ENCODE data around the gene EBF4.

EBF4 gene, protein sequence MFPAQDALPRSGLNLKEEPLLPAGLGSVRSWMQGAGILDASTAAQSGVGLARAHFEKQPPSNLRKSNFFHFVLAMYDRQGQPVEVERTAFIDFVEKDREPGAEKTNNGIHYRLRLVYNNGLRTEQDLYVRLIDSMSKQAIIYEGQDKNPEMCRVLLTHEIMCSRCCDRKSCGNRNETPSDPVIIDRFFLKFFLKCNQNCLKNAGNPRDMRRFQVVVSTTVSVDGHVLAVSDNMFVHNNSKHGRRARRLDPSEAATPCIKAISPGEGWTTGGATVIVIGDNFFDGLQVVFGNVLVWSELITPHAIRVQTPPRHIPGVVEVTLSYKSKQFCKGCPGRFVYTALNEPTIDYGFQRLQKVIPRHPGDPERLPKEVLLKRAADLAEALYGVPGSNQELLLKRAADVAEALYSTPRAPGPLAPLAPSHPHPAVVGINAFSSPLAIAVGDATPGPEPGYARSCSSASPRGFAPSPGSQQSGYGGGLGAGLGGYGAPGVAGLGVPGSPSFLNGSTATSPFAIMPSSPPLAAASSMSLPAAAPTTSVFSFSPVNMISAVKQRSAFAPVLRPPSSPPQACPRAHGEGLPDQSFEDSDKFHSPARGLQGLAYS

DNA sequence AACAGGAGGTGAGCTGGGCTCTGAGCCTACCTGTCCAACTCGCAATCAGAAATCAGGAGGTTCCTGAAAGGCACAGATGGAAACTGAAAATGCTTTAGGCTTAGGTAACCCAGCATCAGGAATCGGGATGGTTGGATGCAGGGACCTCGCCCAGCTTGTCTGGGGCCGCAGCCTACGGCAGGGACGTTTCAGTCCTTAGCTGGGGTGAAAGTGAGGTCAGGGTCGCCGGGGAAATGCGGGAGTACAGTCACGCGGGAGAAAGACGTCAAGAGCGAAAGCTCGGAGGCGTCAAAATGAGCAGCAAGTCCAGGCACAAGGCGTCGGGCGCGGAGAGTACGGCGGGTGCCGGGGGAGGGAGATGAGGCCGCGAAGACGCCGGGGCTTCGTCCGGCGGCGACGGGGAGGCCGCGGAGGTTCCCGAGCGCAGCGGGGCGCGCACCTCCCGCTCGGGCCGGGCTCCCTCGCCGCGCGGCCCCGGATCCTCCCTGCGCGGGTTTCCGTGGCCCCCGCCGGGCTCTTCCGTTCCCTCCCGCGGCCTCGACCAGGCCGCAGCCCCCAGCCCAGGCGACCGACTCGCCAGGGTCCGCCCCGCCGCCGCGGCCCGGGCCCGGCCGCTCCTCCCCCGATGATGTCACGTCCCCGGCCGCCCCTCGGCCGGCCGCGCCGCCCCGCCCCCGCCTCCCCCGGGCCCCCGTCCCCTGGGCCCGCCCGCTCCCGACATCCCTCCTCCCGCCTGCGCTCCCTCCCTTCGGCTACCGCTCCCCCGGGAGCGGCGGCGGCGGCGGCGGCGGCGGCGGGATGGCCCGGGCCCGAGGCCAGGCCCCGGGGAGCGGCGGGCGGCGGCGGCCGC is at the start of gene EBF4:
EBF4 (plus strand) TSS at position 745 of the 850 bp plus-strand sequence. CDS start 866 bp downstream, outside the sequence.
- DNase-seq: no peak

DNA sequence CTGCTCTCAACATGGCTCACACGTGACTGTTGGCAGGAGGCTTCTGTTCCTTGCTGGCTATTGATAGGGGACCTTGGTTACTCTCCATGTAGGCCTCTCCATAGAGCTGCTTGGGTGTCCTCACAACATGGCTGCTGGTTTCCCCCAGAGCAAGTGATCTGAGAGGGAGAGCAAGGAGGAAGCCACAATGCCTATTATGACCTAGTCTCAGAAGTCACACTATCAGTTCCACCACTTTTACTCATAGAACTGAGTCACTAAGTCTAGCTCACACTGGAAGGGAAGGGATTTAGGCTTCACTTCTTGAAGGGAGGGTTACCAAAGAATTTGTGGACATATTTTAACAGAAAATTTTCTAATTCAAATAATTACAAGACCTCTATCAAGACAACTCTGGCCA is 48.9 kb upstream of the EBF4 start:
- DNase-seq: no peak

DNA sequence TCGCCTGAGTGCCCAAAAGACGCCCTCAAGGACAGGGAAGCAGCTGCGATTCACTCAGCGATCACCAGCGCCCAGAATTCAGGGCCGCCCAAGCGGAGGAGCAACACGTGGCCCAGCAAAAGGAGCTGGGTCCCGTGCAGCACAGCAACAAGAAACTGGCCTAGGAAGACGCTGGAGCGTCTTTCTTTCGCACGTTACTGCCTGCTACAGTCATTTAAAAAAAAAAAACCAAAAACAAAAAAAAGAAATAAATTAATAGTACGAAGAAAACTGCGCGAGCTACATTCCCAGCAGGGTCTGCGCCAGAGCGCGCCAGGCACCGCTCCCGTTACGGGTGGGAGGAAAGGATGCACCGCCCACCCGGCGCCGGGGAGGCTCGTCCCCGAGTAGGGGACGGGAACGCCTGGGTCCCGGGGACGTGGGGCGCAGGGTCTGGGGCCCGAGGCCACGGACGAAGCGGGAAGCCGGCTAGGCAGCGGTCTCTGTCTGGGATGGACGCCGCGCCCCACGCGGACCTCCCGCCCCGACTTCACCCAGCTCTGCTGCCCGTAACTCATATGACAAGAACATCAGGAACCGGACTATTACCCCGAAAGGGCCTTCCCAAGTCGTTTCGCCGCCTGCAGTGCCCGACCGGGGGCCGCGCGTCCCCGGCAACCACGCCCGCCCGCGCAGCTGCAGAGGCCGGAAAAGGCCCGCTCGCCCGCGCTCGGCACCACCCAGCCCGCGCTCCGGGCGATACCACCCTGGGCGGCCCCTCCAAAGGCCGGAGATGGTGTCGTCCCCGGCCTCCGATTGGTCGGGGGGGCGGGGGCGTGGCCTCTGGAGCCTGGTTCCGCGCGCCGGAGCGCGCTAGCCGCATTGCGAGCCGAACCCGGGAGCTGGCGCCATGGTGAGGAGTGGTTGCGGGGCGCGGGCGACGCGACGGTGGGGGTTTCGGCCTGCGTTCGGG is 40.5 kb upstream of the EBF4 start, which contains the start of gene NOP56:
NOP56 (plus strand) TSS at position 861 of the 952 bp plus-strand sequence; CDS start at position 890, 29 bp downstream.
- peak; percentile 94 for DNase-seq

DNA sequence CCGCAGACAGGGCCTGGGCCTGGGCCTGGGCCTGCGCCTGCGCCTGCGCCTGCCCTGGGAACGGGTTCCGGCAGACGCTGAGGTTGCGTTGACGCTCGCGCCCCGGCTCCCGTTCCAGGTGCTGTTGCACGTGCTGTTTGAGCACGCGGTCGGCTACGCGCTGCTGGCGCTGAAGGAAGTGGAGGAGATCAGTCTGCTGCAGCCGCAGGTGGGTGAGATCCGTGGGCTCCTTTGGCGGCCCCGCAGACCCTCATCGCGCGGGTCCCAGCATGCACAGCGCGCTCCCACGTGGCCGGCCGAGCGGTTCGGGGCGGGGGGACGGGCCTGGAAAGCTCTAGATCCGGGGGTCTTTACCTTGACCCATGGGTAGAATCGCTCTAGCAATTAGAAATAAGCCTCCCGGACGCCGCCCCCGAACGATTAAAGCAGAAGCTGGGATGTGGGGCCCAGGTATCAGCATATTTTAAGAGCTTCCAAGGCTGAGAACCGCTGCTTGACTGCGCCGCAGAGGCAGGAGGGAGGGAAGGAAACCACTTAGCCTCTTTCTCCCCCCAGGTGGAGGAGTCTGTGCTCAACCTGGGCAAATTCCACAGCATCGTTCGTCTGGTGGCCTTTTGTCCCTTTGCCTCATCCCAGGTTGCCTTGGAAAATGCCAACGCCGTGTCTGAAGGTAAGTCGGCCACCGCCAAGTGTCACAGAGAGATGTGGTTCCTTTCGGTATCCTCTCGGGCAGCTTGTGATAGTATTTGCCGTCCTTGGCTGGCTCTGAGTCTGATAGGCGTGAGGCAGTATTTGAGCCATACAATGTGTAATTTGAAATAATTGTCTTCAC is 39.6 kb upstream of the EBF4 start:
- DNase-seq: peak; percentile 57

DNA sequence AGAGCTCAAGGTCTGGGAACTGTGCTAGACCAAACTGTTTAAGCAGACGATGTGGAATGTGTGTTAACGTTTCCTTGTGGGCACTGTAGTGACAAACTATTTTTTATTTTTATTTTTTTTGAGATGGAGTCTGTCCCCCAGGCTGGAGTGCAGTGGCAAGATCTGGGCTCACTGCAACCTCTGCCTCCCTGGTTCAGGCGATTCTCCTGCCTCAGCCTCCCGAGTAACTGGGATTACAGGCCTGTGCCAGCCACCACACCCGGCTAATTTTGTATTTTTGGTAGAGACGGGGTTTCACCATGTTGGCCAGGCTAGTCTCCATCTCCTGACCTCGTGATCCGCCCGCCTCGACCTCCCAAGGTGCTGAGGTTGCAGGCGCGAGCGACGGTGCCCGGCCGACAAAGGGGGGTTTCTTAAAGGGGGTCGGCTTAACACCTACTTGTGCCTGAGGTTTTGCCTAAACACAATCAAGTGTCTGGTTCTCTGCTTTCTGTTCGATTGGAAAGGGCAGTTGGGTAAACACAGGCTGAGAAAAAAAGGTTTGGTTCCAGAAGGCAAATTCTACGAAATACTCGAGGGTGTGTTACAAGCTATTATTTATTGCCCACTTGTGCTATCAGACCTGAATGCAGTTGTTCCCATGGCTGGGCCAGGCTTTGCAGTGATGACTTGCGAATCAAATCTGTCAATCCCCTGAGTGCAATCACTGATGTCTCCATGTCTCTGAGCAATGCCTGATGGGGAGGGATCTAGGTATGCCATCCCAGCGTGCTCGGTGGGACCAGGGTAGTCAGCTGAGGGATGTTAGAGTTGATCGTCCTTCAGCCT is 38.8 kb upstream of the EBF4 start:
- peak; percentile 22 for DNase-seq

DNA sequence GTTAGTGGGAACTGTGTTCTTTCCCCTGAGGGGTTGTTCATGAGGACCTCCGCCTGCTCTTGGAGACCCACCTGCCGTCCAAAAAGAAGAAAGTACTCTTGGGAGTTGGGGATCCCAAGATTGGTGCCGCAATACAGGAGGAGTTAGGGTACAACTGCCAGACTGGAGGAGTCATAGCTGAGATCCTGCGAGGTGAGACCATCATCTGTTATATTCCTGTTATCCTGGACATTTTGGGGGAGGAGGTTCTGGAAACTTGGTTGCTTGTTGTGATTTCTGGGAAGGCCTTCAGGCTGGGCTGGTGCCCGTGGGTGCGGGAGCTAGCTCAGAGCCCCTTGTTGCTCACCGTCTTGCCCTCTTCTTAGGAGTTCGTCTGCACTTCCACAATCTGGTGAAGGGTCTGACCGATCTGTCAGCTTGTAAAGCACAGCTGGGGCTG is 38.2 kb upstream of the EBF4 start:
- no peak for DNase-seq

DNA sequence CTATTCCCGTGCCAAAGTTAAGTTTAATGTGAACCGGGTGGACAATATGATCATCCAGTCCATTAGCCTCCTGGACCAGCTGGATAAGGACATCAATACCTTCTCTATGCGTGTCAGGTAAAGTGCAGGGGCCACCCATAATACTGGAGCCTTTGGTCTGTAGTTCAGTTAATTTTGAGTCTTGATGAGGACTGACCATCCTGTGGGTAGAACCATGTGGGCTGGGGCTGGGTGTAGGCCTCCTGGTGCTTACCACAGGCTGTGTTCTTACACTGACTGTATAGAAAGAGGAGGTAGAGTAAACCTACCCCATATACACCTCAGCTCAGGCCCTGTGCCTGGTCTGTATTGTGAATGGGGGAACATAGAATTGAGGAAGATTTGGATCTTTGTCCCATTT is 37.7 kb upstream of the EBF4 start:
- DNase-seq: no peak

DNA sequence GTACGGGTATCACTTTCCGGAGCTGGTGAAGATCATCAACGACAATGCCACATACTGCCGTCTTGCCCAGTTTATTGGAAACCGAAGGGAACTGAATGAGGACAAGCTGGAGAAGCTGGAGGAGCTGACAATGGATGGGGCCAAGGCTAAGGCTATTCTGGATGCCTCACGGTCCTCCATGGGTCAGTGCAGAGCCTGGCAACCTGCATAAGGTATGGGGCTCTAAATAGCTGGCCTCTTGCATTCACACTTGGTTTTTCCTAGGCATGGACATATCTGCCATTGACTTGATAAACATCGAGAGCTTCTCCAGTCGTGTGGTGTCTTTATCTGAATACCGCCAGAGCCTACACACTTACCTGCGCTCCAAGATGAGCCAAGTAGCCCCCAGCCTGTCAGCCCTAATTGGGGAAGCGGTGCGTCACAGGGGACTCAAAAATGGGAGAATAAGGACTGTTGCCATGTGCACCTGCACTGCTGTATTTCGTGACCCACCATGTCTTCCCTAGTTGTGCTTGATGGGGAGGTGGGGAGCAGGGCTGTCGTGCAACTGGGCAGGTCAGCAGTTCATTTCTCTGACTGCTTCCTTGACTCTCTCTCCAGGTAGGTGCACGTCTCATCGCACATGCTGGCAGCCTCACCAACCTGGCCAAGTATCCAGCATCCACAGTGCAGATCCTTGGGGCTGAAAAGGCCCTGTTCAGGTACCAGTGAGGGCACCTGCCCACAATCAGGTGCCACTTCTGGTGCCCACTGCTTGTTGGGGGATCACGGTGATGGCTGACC is 37.1 kb upstream of the EBF4 start:
- DNase-seq: no peak

DNA sequence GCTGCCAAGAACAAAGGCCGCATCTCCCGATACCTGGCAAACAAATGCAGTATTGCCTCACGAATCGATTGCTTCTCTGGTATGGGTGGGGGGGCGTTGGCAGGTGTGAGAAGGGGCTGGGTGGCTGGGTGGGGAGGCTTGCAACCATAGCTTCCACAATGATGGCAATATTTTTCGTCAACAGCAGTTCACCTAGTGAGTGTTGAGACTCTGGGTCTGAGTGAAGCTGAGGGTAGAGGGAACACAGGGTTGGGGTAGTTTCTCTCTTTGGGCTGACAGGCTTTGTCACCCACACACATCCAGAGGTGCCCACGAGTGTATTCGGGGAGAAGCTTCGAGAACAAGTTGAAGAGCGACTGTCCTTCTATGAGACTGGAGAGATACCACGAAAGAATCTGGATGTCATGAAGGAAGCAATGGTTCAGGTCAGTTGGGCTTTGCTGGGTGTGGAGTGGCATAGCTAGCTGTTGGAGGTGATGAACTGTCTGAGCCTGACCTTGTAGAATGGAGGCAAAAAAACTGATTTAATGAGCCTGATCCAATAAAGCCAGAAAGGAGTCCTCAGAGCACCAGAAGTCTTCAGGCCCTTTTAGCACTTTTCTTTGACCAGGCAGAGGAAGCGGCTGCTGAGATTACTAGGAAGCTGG is 36.0 kb upstream of the EBF4 start:
- DNase-seq: no peak

DNA sequence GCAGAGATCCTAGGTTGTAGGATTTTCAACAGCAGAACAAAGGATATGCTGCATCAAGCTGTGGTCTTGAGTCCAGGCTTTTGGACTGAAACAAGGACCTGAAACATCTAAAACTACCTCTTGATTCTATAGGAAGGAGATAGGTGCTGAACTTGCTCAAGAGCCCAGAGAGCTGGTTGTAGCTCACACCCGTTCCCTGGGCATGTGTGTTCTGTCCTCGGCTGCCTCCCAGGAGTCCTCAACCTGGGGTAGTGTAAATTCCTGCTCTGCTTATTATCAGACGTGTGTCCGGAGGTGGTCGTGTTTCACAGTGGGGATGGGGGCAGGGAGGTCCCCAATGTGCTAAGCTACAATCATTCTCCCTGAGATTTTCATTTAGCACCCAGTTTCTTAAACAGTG is 35.3 kb upstream of the EBF4 start:
- DNase-seq: no peak

DNA sequence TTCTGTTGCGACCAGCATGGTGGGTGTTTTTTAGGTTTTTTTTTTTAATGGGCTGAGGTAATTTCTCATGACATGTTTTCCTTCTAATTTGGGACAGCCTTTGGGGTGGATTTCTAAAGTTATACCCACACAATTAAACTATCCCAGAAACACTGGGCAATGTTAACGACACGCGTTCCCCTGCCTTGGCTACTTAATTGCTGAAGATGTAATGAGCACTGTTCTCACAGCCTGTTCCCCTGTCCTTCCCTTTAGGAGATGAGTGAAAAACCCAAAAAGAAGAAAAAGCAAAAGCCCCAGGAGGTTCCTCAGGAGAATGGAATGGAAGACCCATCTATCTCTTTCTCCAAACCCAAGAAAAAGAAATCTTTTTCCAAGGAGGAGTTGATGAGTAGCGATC is 34.9 kb upstream of the EBF4 start:
- no peak for DNase-seq

DNA sequence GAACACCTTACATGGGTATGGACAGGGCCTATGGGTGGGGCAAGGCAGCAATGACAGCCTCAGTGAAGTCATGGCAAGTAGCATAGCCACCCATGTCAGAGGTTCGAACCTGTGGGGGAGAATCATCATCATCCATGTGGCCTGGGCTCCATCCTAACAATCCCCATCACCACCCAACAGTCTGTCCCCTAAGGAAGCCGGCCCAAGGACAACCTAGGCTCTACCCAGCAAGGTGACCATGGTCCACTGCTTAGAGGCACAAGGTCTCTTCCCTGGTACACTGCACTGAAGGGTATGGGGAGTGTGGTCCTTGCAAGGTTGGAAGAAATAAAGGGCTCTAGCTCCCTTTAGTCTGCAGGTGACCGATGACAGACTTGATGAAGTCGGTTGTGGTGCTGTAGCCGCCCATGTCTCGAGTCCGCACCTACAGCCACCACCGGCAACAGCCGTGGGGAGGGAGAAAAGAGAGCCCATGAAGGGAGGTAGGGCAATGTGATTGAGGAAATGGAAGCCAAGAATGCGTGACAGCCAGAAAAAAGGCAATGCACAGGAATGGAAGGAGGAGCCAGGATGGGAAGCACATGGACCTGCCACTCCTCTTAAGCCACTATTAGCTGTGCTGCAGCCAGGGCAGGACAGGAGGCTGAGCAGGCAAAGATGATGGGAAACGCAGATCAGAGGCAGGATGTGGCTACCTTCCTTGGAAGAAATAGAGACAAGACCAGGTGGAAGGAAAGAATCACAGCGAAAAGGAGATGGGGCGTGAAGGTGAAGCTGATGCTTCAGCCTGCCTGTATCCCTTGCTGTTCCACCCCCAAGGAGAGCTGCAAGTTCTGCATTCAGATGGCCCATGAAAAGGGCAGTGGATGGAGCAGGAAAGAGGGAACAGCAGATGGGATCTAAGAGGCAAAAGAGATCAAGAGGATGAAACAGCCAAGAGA is 33.9 kb upstream of the EBF4 start:
- peak; percentile 41 for DNase-seq

DNA sequence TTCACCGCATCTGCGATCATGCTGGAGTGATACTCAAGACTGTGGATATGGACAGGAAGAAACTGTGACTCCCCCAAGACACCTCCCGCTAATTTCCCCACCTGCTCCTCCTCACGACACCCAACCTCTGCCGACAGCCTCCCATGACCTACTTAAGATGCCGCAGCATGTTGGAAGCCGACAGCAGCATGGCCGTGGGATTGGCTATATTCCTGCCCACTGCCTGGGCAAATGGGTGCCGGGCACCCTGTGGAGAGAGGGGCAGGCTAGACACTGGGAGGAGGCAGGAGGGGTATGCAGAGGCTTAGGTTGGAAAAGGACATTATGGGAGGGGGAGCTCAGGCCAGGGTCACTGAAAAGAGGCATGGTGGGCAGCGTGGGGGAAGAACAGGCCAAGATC is 33.0 kb upstream of the EBF4 start:
- no peak for DNase-seq

DNA sequence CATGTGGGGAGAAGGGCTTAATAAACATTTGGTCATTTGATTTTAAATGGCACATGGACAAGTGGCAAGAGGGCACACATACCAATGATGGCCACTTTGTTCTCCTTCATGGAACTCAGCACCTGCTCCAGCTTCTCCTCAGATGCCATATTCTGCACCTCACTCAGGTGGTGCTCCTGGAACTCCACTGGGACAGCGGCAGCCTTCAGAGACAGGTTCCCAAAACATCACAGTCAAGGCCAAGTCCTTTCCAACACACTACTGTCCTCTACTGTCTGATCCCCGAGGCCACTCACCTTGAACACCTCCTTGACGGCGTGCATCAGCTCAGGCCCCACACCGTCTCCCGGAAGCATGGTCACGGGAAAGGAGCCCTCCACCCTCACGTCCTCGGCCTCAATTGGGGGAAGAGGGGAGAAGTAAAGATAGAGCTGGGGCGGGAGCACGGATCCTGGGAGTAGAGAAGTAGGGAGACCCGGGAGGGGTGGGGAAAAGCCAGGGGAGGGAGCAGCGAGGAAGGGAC is 29.2 kb upstream of the EBF4 start:
- no peak for DNase-seq

DNA sequence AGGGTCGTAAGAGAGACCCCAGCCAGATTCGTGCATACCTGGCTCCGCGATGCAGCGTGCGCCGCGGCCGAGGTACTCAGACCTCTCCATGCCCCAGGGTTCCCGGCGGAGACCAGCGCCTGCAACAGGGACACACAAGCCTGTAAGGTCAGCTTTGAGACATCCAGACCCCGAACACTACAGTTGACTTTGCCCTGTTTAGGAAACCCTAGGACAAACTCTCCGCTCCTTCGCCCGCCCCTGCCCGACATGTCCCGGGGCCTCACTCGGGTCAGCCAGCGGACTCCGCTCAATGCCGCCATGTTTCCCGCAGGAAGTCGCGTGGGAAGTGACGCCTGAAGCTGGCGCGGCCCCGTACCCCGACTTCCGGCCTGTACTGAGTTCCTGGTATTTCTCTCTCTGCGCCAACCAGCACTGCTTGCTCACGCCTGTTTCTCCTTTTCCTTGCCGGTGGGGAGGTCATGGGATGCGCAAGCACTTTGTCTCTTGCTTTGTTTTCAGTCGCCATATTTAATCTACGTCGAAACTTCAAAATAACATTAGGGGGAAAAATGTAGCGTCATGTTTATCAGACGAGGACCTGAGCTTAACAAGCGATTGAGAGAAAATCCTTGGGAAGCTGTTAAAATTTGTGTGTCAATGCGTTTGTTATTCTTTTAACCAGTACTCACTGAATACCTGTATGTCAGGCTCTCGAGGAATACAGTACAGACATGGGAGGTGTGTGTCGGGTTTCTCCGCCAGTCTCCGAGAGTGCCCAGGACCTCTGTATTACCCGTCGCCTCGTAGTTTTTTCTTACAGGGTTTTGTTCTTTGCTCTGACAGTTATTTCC is 28.5 kb upstream of the EBF4 start, which contains the start of gene IDH3B:
IDH3B (minus strand) TSS at position 330 of the 833 bp plus-strand sequence; CDS start at position 302, 28 bp downstream.
- DNase-seq: peak; percentile 97

DNA sequence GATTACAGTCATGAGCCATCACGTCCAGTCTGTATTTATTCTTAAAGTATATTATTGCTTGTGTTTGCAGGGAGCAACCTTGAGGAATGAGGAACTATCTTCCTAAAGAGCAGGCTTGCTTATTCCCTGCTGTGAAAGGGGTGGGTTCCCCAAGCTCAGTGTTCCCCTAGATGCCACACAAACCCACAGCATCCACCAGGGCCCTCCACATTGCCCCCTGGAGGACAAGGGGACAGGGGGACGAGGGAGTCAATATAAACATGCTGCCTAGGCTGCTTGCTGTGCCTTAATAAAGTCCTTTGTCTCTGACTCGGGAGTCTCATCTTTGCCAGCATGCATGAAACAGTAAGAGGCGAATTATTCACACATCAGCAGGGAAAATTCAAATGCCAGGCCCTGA is 20.6 kb upstream of the EBF4 start:
- DNase-seq: peak; percentile 61
